Limb (tissue), 2 donors: Measurements from ENCODE around the gene CYB561D1.

ENCODE experiments used
- DNase-seq, 2 donors: peaks; one replicate each; pipeline ENCODE4 v3.0.0-alpha.2; 2016; ENCODE audit errors: extremely low spot score in 2 of 2

CYB561D1 gene

DNA sequence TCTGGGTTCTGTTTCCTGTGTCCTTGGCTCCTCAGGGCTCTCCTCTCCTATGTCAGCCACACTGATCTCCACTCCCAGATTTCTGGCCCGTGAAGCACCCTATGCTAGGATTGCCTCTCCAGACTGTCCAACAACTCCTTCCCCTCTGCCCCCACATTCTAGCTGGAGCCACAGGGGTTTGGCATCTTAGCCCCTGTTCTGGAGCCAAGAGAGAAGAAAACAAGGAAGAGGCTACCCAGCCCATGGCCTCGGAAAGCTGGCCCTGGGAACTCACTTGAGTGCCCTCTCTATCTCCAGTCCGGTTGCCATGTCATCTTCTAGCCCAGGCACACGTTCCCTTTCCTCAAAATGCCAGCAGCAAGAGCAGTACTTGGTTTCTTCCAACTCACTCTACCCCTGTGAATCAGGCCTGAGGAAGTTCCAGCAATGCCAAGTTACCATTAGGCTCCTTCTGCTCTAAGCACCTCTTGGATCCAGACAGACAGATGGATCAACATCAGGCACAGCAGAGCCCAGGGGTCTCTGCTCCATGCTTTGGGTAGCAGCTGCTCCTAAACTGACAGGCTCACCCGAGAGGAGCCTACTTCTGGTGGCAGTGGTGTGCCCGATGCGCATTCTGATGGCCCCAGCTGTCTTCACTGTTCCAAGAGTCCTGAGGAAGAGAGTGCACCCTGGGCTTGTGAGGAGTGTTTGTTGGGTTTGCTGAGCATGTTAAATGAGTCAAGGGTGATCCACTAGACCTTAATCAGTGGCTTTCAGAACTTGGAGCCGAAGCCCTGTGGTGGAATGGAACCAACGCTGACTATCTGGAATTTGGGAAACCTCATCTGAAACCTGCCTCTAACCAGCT lies 34.2 kb downstream of the CYB561D1 start:
- no peak for DNase-seq

GRCh38 chr1:109528712-109529111 lies 34.8 kb downstream of the CYB561D1 start:
- no peak for DNase-seq

DNA sequence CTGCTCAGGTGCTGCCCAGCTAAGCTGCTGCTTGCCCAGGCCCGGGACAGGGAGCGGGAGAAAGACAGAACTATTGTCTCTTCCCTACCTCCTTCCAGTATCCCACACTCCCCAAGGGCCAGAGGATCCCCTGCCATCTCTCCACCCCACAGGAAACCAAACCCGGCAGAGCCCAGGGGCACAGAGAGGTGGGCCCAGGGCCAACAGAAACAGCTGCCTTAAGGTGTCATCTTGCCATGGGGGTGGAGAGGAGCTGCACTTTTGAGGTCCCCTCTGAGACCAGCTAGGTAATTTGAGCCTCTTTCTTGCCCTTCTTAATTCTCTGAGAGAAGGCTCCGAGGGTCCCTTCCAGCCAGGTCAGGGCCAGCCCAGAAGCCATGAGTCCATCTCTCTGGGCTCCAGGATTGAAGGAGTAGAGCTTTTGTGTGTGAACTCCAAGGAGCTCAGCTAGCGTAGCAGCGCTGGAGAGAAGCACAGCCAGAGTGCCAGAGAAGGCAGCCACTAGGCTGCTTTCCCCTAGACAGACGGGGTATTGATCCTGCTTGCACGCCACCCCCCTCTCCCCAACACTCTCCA lies 36.1 kb downstream of the CYB561D1 start:
- peak in 1 of 2 donors; percentile 66 for DNase-seq

- peak; percentile 75 to 77 for DNase-seq
Observed at GRCh38 chr1:109530457-109531087, 36.7 kb downstream of the CYB561D1 start.

- no peak for DNase-seq
Observed at GRCh38 chr1:109531380-109531779, 37.5 kb downstream of the CYB561D1 start.

- DNase-seq, result no peak
Observed at GRCh38 chr1:109531826-109532364, 38.0 kb downstream of the CYB561D1 start.

- DNase-seq, result peak; percentile 78 to 91
Observed at GRCh38 chr1:109532365-109533136, 38.7 kb downstream of the CYB561D1 start.

- DNase-seq, result no peak
Observed at GRCh38 chr1:109534307-109534858, 40.5 kb downstream of the CYB561D1 start.

GRCh38 chr1:109535481-109535880 lies 41.6 kb downstream of the CYB561D1 start:
- no peak for DNase-seq

- peak in 1 of 2 donors; percentile 52 for DNase-seq
Observed at GRCh38 chr1:109535971-109536491, 42.1 kb downstream of the CYB561D1 start.

DNA sequence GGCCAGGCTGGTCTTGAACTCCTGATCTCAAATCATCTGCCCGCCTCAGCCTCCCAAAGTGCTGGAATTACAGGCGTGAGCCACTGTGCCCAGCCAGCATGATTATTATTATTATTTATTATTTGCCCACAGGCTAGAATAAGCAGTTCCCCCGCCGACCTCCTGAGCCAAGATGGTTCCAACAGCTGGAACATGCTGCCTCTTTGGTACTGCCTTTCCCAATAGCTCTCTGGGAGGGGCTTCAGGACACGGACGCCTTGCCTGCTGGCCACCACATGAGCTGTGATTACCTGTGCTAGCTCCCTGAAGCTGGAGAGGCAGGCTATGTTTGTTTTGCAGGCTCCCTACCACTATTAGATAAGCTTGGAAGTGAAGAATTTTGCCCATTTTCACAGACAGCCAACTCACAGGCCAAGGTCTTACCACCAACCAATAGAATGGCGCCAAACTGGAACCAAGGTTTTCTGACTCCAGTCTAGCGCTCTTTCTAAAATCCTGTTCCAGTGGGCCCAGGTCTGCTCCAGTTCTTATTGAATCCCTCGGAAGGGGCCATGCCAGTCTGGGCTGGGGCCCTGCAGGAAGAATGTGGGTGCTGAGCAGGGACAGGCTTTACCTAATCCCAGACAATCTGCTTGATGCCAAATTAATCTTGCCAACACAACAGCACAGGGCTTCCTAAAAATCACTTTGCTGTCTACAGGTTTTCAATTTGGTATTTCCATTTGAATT lies 43.7 kb downstream of the CYB561D1 start:
- DNase-seq, result no peak

- no peak for DNase-seq
Observed at GRCh38 chr1:109538827-109539555, 45.1 kb downstream of the CYB561D1 start.

DNA sequence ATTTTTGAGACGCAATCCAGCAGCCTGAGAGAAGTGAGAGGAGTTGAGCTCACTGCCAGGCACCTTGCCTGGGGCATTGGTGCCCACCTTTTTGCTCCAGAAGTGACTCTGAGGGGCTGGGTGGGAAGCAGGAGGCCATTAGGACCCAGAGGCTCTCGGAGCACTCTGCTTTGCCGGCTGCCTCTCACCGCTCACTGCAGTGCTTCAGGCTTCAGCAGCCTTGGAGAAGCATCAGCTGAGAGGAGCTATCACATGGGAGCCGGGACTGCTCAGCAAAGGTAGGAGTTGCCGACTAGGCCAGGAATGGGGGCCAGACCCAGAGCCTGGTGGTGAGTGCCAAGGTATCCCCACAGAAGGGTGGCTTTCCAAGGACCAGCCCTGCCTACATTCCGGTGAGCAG lies 45.8 kb downstream of the CYB561D1 start, which contains the start of gene GPR61:
Gene GPR61, plus strand, starts transcription at position 197 of the 400 bp plus-strand sequence. CDS start 3,151 bp downstream, outside the sequence.
- no peak for DNase-seq

- DNase-seq, result no peak
Observed at GRCh38 chr1:109541102-109541501, 47.2 kb downstream of the CYB561D1 start.

DNA sequence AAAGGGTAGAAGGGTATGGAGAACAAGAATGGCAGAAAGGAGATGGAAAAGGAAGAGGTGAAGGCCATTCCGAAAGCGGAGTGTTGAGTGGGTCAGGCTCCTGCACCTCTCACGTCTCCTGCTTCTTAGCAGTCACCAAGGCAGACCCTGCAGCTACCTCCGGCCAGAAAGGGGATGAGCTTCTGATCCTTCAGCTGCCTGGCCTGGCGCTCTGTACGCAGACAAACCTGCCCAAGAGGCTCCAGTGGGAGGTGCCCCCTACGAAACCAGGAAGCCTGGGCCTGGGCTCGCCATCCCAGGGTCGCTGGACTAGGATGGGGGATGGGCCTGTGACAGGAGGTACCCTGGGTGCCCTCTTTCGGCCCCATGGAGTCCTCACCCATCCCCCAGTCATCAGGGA lies 48.8 kb downstream of the CYB561D1 start:
- no peak for DNase-seq

- DNase-seq, result no peak
Observed at GRCh38 chr1:109543283-109543987, 49.5 kb downstream of the CYB561D1 start.

DNA sequence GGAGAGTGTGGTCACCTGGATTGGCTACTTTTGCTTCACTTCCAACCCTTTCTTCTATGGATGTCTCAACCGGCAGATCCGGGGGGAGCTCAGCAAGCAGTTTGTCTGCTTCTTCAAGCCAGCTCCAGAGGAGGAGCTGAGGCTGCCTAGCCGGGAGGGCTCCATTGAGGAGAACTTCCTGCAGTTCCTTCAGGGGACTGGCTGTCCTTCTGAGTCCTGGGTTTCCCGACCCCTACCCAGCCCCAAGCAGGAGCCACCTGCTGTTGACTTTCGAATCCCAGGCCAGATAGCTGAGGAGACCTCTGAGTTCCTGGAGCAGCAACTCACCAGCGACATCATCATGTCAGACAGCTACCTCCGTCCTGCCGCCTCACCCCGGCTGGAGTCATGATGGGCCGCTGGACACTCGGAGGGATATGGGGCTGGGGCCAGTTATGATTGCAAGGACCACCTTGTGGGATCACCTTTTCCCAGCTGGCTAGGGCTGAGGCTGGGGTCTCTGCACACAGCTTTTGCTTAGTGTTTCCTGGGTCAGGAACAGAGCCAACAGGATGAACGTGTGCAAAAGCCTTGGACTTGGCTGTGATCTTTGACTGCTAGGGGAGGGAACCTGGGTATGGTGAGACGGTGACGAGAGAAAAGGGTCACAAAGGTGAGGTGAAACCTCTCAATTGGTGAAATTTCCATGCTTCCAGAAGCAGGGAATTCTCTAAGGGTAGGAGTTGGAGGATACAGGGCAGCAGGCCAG lies 50.3 kb downstream of the CYB561D1 start:
- no peak for DNase-seq
